HK-2 (cell line): ENCODE measurements around the gene ABCD1.
A peak's percentile ranks its signal among the peaks of the same experiment; 100 is the strongest.
"Not testable (repeated sequence)": the region's sequence is repeated elsewhere in the genome, so short reads cannot be mapped to it uniquely, and the experiment has no call there.

Experiments used
- DNase-seq: peaks from one replicate; pipeline ENCODE4 v3.0.0-alpha.2; 2018; ENCODE audit not compliant: unreplicated experiment

Gene ABCD1

DNA sequence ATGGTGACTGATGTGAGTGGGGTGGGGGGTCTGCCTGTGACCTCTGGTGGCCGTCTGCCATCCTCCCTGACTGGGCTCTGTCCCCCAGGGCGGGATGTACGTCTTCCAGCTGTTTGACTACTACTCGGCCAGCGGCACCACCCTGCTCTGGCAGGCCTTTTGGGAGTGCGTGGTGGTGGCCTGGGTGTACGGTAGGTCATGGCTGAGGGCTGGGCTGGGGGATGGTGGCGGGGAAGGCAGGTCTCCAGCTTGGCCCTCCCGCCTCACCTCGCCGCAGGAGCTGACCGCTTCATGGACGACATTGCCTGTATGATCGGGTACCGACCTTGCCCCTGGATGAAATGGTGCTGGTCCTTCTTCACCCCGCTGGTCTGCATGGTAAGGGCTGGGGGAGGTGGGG is 30.4 kb upstream of the ABCD1 start:
- not testable (repeated sequence) for DNase-seq

DNA sequence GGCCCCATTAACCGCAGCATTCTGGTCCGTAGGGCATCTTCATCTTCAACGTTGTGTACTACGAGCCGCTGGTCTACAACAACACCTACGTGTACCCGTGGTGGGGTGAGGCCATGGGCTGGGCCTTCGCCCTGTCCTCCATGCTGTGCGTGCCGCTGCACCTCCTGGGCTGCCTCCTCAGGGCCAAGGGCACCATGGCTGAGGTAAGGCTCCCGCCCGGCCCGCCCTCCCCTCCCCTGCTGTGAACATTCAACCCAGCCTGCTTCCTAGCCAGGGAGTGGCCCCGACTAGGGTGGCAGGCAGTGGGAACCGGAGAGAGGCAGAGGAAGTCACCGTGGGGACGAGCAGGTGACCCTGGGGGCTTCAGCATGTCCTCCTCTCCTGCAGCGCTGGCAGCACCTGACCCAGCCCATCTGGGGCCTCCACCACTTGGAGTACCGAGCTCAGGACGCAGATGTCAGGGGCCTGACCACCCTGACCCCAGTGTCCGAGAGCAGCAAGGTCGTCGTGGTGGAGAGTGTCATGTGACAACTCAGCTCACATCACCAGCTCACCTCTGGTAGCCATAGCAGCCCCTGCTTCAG is 29.9 kb upstream of the ABCD1 start:
- DNase-seq = no peak

DNA sequence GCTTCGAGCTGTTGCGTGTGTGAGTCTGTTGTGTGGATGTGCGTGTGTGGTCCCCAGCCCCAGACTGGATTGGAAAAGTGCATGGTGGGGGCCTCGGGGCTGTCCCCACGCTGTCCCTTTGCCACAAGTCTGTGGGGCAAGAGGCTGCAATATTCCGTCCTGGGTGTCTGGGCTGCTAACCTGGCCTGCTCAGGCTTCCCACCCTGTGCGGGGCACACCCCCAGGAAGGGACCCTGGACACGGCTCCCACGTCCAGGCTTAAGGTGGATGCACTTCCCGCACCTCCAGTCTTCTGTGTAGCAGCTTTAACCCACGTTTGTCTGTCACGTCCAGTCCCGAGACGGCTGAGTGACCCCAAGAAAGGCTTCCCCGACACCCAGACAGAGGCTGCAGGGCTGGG is 28.6 kb upstream of the ABCD1 start:
- no peak for DNase-seq

DNA sequence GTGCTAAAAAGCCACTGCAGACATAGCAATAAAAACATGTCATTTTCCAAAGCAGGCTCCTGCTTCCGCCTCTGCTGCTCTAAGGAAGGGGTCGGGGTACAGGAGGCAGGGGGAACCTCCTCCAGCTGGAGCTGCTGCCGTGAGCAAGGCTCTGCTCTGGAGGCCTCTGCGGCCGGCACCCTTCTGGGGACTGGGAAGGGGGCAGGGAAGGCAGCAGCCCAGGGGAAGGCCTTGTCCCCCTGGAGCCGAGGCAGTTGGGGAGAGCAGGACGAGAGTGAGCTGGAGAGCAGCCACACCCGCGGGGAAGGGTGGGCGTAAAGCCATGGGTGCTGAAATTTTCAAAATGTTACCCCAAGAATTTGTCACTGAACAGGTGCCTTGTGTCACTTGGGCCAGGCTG is 28.1 kb upstream of the ABCD1 start:
- DNase-seq = not testable (repeated sequence)

DNA sequence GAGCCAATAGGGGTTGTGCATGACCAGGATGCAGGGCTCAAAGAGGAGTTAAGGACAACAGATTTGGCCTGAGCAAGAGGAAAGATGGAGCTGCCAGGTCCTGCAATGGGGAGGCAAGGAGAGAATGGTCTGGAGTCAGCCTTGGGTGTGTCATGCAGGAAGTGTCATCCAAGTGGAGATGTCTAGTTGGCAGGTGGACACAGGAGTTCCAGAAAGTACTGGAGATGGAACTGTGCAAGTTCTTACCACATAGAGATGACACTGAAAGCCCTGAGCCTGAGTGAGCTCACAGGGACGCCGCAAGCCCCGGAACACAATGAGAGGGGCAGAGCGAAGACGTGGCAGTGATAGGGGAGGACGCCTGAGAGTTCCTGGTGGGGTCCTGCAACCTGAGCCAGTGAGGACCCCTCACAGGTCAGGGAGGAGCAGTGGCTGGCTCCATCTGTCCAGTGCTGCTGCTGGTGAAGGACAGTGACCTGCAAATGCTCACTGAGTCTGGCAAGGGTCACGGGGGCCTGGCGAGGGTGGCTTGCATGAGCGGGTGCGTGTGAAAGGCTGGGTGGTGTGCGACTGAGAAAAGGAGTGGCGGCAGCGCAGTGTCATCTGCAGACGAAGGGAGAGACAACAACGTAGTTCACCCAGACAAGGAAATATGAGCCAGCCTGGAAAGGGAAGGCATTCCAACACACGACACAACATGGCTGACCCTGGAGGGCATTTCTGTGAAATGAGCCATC is 27.5 kb upstream of the ABCD1 start:
- DNase-seq = not testable (repeated sequence)

GRCh38 chrX:153697924-153698865 is 26.5 kb upstream of the ABCD1 start:
- DNase-seq = no peak

DNA sequence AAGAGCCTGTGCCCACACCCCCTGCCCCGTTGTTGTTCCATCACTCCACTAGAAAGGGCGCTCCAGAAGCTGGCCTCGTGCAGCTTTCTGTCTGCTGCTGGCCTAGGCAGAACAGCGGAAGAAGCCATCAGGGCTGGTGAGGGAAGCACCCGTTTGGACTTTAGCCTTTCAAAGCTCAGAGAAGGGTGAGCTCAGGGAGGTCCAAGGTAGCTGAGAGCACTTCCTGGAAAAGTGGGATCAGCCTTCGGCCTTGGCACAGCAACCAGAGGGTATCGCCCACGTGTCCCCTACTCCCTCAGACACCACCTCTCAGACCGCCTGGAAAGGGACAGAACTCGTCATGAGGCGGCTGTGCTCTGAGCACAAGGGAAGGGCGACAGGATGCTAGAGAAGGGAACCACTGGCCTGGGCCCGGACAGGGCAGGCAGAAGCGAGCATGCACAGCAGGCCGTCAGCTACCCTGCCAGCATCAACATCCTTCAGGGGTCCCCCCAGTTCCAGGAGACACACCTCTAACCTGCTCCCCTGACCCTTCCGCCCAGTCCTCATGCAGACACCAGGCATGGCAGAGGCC is 25.4 kb upstream of the ABCD1 start:
- not testable (repeated sequence) for DNase-seq

DNA sequence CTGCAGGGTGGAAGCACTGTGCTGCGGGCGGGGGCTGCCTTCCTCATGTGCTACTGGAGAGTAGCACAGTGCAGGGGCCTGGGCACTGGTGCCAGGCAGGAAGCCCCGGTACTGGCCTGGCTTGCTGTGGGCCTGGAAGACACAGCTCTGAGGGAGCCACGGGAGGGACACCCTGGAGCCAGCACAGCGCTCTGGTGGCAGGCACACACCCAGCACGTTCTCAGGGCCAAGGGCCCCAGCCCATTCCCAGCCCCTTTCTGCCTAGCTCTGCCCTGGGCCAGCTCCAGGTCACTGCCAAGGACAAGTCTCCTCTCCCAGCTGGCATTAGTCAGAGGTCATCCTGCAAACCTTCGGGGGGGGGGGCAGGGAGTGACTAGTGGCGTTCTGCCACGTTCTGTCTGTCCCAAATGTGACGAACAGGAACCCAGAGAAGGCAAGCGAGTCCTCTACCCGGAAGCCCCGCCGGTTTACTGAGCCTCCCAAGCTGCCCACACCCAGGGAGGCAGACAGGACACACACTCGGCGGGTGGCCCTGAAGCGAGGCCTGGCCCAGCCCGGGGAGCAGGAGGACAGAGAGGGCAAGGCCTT is 24.8 kb upstream of the ABCD1 start:
- not testable (repeated sequence) for DNase-seq

- DNase-seq = no peak
These were observed 24.2 kb upstream of the ABCD1 start for GRCh38 chrX:153700376-153700945.

DNA sequence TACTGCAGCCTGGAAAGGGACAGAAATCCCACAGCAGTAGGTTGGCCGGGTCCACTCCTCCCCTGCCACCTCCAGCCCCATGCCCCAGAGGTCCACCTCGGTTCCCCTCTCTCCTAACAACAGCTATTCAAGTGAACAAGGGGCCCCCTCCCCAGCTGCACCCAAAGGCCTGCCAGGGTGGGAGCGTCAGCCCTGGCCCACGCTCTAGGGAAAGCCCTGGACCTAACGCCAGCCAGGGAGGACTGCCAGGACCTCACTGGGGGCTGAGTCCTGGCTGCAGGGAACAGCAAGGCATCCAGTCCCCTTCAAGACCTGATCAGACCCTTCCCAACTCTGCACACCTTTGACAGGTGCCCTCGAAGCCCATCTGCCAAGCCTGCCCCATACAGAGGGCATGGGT is 23.7 kb upstream of the ABCD1 start:
- DNase-seq = no peak

GRCh38 chrX:153701706-153702105 is 22.9 kb upstream of the ABCD1 start:
- DNase-seq = no peak

DNA sequence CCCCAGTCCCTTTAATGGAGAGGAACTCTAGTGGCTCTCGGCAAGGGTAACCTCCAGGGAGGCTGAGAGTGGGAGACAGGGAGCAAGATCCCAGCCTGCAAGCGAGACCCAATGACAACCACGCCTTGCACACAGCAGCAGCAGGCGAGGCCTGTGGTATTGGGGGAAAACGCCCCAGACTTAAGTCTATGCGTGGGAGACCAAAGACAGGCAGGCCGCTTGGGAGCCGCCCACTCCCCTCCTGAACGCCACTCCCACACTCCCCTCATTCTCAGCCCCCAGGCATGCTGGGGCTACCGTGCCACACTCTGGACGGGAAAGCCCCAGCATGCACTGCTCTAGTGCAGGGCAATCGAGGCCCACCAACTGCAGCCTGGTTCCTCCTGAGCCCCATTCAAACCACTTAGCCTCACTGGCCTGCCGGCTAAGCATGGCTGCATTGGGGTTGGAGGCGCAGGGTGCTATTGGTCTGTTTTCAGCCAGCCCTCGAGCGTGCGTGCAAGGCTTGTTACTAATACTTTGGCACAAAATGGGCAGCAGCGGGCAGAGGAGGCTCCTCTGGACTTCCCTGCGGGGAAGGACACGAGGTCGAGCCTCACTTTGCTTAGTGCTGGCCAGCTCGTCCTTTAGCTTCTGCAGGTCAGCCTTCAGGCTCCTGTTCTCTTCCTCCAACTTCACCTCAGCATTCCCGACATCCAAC is 22.2 kb upstream of the ABCD1 start:
- DNase-seq = no peak

DNA sequence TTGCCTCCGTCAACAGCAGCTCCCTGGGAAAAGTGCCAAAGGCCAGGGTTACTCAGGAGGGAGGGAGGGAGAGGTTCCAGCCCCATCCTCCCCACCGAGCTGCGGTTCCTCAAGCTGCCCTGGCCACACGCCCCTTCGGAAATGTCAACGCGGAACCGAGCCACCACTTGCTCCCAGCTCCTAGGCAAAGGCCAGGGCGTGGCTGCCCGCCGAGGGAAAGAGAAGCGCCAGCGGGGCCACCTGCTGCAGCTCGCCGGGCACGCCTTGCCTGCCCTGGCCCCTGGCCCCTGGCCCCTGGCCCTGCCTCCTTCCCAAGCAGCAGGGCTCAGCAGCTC is 21.7 kb upstream of the ABCD1 start:
- no peak for DNase-seq

DNA sequence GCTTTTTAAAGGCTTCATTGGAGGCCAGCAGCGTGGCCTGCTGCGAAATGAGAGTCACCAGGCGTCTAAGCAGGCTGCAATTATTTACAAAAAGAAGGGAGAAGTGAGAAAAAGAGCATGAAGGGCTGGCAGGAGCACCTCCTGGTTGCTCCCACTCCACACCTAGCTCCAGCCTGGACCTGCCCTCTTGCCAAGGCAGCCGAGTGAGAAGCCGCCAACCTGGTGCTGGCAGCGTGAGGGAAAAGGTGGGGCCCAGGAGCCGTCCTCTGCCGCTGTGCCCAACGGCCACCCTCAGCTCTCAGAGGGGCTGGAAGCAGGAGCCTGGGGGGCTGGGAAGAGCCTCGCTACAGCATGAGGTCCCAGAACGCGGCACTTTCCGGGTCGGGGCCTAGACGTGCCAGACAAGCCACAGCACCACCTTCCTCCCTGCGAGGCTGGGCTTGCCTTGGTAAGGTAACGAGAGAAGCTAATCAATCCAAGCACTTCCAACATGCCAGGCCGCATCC is 20.6 kb upstream of the ABCD1 start:
- DNase-seq = no peak

- DNase-seq = not testable (repeated sequence)
These were observed 19.8 kb upstream of the ABCD1 start for GRCh38 chrX:153704631-153705402.

DNA sequence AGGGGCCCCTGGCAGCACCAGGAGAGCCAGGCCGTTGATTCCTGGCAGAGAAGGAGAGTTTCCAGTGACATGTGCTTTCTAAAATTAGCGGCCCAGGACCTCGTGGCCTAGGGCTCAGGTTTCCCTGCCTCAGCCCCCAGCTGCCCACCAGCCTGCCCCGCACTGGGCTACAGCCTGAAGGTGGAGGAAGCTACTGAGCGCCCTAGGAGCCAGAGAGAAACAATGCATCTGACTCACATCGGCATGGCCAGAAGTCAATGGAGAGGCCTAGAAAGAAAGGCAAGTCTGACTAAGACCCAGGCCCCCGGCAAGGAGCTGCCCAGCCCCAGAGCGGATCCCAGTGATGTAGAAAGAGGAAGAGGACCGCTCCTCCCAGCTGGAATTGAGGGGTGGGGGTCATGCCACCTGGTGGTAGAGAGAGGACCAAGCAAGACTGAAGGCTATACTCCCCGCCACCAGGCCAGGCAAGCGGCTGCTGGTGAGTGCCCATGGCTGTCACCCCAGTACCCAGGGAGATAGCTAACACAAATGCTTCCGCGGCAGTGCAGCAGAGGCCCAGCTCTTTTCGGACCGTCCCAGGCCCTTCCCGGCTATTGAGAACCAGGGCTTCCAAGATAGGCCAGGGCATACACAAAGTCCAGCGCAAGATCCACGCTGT is 19.1 kb upstream of the ABCD1 start:
- not testable (repeated sequence) for DNase-seq

- DNase-seq = no peak
These were observed 17.9 kb upstream of the ABCD1 start for GRCh38 chrX:153706799-153707198.

DNA sequence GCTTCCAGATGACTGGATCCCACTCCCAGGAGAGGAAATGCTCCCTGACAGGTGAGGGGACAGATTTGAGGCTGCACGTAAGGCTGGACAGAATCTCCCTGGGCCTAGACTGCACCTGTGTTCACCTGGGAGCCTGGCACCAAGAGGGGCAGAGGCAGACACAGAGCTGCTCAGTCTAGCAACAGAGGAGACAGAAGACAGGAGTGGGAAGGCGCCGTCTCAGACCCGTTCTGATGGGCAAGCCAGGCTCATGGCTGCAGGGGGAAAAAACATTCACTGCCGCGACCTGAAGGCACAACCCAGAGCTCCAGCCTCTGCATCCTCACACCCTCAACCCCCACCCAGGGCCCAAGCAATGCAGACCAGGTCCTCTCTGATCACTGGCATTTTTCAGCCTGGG is 17.2 kb upstream of the ABCD1 start:
- no peak for DNase-seq

DNA sequence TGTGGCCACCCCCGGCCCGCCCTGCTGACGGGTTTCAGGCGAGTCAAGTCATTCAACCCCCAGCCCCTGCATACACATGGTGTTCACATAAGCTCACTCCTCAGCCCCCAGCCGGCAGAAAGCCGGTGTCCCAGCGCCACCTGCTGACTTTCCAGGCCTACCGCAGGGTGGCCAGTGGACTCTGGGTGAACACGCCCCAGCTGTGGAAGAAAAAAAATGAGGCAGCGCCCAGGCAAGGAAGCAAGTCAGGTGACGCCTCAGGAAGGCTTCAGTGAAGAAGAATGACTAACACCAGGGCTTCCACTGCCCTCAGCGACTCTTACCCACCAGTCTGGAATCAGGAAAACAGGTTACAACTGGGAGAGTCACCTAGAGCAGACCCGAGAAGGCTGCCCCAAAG is 16.2 kb upstream of the ABCD1 start:
- DNase-seq = peak; percentile 87
